Measurements from ENCODE around the gene PDZD2. TPM values are rescaled to one million over a fixed set of nuclear protein-coding genes. Genes with fewer than 3 reads are reported as not detected.

The PDZD2 gene
- total RNA-seq, 1 experiment from 2014 or later, result not detected

GRCh38 chr5:32158679-32158975, 519.7 kb downstream of the PDZD2 start:
- Histone ChIP-seq H2AFZ (no peak overlapping the region), H3F3A (ENCODE audit: insufficient read depth, low read depth) (peaks cover 6% of the 10 kb centered on the region; the same call in 1 of the 2 replicates), H3K79me2 (ENCODE audit: low read depth) (peaks cover 96% of the 10 kb centered on the region), H3K9me3 (ENCODE audit: insufficient read depth, low read depth) (no peaks in the 10 kb centered on the region), H3K27ac (no peak overlapping the region), H3K4me3 (no peak overlapping the region), H3K4me2 (no peak overlapping the region), H3K36me3 (ENCODE audit: low read depth) (peaks cover 3% of the 10 kb centered on the region), H3K4me1 (replicated peaks; ENCODE audit: insufficient read depth) (no peaks in the 10 kb centered on the region), H3K9me2 (ENCODE audit: insufficient read depth) (no peaks in the 10 kb centered on the region), H3K27me3 (ENCODE audit: insufficient read depth, low read depth) (no peaks in the 10 kb centered on the region), H4K20me1 (ENCODE audit: insufficient read depth) (peaks cover 83% of the 10 kb centered on the region)
- no peak for DNase-seq
- ChIA-PET POLR2A (ENCODE audit: unreplicated experiment) (no interaction called here), CTCF (interaction anchor here (0.7 kb wide), 1 partner anchor 171 kb away, joined by 4 read pairs; no protein-coding TSS in a partner anchor)
- intact Hi-C loops (cut with micrococcal nuclease; ENCODE audit: unreplicated experiment), result no loop called here
- TF ChIP-seq EZH2 (IDR thresholded peaks at IDR 0.05; ENCODE audit: low read depth), result no peak
- TF ChIP-seq, protein P1, sequence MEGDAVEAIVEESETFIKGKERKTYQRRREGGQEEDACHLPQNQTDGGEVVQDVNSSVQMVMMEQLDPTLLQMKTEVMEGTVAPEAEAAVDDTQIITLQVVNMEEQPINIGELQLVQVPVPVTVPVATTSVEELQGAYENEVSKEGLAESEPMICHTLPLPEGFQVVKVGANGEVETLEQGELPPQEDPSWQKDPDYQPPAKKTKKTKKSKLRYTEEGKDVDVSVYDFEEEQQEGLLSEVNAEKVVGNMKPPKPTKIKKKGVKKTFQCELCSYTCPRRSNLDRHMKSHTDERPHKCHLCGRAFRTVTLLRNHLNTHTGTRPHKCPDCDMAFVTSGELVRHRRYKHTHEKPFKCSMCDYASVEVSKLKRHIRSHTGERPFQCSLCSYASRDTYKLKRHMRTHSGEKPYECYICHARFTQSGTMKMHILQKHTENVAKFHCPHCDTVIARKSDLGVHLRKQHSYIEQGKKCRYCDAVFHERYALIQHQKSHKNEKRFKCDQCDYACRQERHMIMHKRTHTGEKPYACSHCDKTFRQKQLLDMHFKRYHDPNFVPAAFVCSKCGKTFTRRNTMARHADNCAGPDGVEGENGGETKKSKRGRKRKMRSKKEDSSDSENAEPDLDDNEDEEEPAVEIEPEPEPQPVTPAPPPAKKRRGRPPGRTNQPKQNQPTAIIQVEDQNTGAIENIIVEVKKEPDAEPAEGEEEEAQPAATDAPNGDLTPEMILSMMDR (conservative IDR thresholded peaks at IDR 0.05), result no peak
- no TSS peak for BruUV-seq (replicated peaks)

GRCh38 chr5:32159328-32160072, 520.6 kb downstream of the PDZD2 start:
- H3K4me3 ChIP-seq, result no peak overlapping the region
- CTCF ChIA-PET, result no interaction called here

GRCh38 chr5:32160228-32160627, 521.3 kb downstream of the PDZD2 start:
- ChIA-PET CTCF (no interaction called here), POLR2A (ENCODE audit: unreplicated experiment) (no interaction called here)
- H3K9me2 ChIP-seq (ENCODE audit: insufficient read depth), result no peaks in the 10 kb centered on the region
- H3K27me3 ChIP-seq (ENCODE audit: insufficient read depth, low read depth), result no peaks in the 10 kb centered on the region
- peaks cover 14% of the 10 kb centered on the region for H3F3A ChIP-seq (ENCODE audit: insufficient read depth, low read depth)
- H3K4me2 ChIP-seq, result no peak overlapping the region
- BruUV-seq (replicated peaks), result no TSS peak
- no peak overlapping the region for H3K27ac ChIP-seq
- intact Hi-C loops (cut with micrococcal nuclease; ENCODE audit: unreplicated experiment), result no loop called here
- peaks cover 95% of the 10 kb centered on the region for H3K79me2 ChIP-seq (ENCODE audit: low read depth)
- H2AFZ ChIP-seq, result no peak overlapping the region
- peaks cover 9% of the 10 kb centered on the region for H3K36me3 ChIP-seq (ENCODE audit: low read depth)
- H3K4me1 ChIP-seq (replicated peaks; ENCODE audit: insufficient read depth), result no peaks in the 10 kb centered on the region
- TF ChIP-seq, protein P1 (conservative IDR thresholded peaks at IDR 0.05), result no peak
- TF ChIP-seq EZH2 (IDR thresholded peaks at IDR 0.05; ENCODE audit: low read depth), result no peak
- no peaks in the 10 kb centered on the region for H3K9me3 ChIP-seq (ENCODE audit: insufficient read depth, low read depth)
- H3K4me3 ChIP-seq, result no peak overlapping the region
- H4K20me1 ChIP-seq (ENCODE audit: insufficient read depth), result peaks cover 79% of the 10 kb centered on the region
- DNase-seq, result no peak

More at GRCh38 chr5:32159328-32160072, 520.6 kb downstream of the PDZD2 start:
- Histone ChIP-seq H3K9me3 (ENCODE audit: insufficient read depth, low read depth) (no peaks in the 10 kb centered on the region), H3K4me1 (replicated peaks; ENCODE audit: insufficient read depth) (no peaks in the 10 kb centered on the region), H3K9me2 (ENCODE audit: insufficient read depth) (no peaks in the 10 kb centered on the region), H3K36me3 (ENCODE audit: low read depth) (peaks cover 9% of the 10 kb centered on the region), H3K79me2 (ENCODE audit: low read depth) (peaks cover 96% of the 10 kb centered on the region), H3K27ac (no peak overlapping the region), H4K20me1 (ENCODE audit: insufficient read depth) (peaks cover 83% of the 10 kb centered on the region), H3F3A (ENCODE audit: insufficient read depth, low read depth) (peaks cover 14% of the 10 kb centered on the region), H2AFZ (no peak overlapping the region), H3K4me2 (no peak overlapping the region), H3K27me3 (ENCODE audit: insufficient read depth, low read depth) (no peaks in the 10 kb centered on the region)
- no TSS peak for BruUV-seq (replicated peaks)
- no peak for DNase-seq
- no peak for TF ChIP-seq EZH2 (IDR thresholded peaks at IDR 0.05; ENCODE audit: low read depth)
- TF ChIP-seq, protein P1 (conservative IDR thresholded peaks at IDR 0.05), result no peak
- POLR2A ChIA-PET (ENCODE audit: unreplicated experiment), result no interaction called here
- intact Hi-C loops (cut with micrococcal nuclease; ENCODE audit: unreplicated experiment), result no loop called here

Small RNAs within 50 kb of the gene (microRNA-seq; reads per million reads assigned to microRNA genes)
- gene MIR4279 (ENCODE audit: borderline number of aligned reads, borderline replicate concordance), result not detected

Other genes with a start within 250 kb of the PDZD2 start
- gene DROSHA, start 107.0 kb upstream of the PDZD2 start, total RNA-seq (2021), result 154 and 162 TPM in 2 replicates
- gene C5orf22, start 106.8 kb upstream of the PDZD2 start, total RNA-seq (2021), result 35.2 and 46.7 TPM in 2 replicates

All from PC-9 (cell line).